Measurements from ENCODE around the gene HBE1. TPM values are rescaled to one million over a fixed set of nuclear protein-coding genes. Genes with fewer than 3 reads are reported as not detected.

The HBE1 gene
- total and polyA plus RNA-seq, 9 donors = 0.38 to 2.2 (median 0.62) TPM; not detected in 5

DNA sequence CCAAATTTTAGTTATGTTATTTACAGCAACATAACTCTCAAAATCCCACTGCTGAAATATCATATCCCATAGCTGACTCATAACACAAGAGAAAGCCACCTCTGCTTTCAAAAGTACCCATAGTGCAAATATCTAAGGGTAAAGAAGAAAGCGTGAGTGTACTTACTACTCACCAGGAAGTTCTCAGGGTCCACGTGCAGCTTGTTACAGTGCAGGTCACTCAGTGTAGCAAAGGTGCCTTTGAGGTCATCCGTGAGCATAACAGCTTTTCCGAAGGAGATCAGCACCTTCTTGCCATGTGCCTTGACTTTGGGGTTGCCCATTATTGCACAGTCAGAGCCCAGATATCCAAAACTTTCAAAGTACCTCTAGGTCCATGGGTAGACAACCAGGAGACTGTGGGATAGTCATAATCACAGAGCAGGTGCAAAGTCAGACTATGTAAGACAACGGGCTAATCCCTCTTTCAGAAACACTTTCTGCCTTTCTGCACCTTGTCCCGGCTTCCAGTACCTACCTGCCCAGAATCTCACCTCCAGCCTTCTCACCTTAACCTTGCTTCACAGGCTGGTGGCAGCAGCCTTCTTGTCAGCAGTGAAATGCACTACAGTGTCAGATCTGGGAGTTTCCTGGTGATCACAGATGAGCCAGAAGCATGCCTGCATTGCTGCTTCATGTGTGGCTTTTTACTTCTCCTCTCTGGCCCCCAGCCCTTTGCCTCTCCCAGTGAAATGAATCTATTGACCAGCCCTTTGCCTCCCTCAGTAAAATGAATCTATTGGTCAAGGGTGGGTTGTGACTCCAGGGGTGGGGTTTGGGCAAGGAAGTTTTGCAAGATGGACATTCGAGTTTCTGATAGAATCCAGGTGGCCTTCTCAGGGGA is 26.6 kb downstream of the HBE1 start:
- TF ChIP-seq EP300 (IDR thresholded peaks at IDR 0.05) = no peak
- TF ChIP-seq, protein P1, sequence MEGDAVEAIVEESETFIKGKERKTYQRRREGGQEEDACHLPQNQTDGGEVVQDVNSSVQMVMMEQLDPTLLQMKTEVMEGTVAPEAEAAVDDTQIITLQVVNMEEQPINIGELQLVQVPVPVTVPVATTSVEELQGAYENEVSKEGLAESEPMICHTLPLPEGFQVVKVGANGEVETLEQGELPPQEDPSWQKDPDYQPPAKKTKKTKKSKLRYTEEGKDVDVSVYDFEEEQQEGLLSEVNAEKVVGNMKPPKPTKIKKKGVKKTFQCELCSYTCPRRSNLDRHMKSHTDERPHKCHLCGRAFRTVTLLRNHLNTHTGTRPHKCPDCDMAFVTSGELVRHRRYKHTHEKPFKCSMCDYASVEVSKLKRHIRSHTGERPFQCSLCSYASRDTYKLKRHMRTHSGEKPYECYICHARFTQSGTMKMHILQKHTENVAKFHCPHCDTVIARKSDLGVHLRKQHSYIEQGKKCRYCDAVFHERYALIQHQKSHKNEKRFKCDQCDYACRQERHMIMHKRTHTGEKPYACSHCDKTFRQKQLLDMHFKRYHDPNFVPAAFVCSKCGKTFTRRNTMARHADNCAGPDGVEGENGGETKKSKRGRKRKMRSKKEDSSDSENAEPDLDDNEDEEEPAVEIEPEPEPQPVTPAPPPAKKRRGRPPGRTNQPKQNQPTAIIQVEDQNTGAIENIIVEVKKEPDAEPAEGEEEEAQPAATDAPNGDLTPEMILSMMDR (IDR thresholded peaks at IDR 0.05) = no peak
- no peak for TF ChIP-seq POLR2A (IDR thresholded peaks at IDR 0.05)
- Histone ChIP-seq H3K36me3 (no peaks in the 10 kb centered on the region), H3K4me1 (ENCODE audit: insufficient read depth) (no peaks in the 10 kb centered on the region), H3K4me3 (no peak overlapping the region), H3K27me3 (no peaks in the 10 kb centered on the region), H3K9me3 (no peaks in the 10 kb centered on the region), H3K27ac (no peak overlapping the region)
- DNase-seq = no peak
- 70 to 77% (median 74%) methylated on average over 7 of the region's 7 CpGs for WGBS, 3 donors
- intact Hi-C loops (cut with DNase I) = no loop called here

DNA sequence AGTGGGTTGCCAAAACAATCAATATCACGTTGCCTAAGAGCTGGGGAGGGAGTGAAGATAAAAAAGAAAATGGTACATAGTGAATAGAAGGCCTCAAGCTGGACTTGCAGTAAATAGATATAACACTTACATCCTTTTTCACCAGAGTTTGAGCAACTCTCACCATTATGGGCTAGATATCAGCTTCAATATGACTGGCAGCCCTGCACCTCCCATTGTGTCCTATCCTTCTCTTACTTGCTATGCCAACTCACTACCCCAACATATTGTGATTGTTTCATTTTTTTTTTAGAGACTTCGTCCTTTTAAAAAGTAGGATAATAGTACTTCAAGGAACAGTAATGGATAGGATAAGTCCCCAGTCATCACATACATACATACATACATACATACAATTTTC is 27.5 kb downstream of the HBE1 start:
- no peak overlapping the region for H3K27ac ChIP-seq
- 44 to 59% (median 53%) methylated on average over 2 of the region's 2 CpGs for WGBS, 3 donors
- TF ChIP-seq, protein P1 (IDR thresholded peaks at IDR 0.05) = no peak
- TF ChIP-seq POLR2A (IDR thresholded peaks at IDR 0.05) = no peak
- no peak for TF ChIP-seq EP300 (IDR thresholded peaks at IDR 0.05)
- intact Hi-C loops (cut with DNase I) = no loop called here
- H3K9me3 ChIP-seq = no peaks in the 10 kb centered on the region
- H3K27me3 ChIP-seq = no peaks in the 10 kb centered on the region
- no peak overlapping the region for H3K4me3 ChIP-seq
- H3K36me3 ChIP-seq = no peaks in the 10 kb centered on the region
- DNase-seq = no peak
- H3K4me1 ChIP-seq (ENCODE audit: insufficient read depth) = no peaks in the 10 kb centered on the region

DNA sequence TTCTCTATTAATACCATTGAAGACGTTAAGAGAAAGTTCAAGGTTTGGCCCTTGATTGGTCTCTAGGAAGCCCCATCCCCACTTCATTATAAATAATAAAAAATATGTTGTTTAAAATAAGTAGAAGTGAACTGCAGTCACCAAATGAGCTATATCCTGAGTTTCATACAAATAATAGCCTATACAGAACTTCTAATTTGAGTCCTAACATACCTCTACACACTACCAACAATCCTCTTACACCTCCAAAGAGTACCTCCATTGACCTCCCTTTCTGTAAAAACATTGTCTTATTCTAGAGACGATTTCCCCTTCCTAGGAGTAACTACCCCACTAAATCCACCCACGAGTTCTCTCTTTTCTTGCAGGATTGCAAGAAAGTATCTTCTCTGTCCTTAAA is 28.3 kb downstream of the HBE1 start:
- 49 to 57% (median 50%) methylated on average over 3 of the region's 3 CpGs for WGBS, 3 donors
- H3K27me3 ChIP-seq = no peaks in the 10 kb centered on the region

DNA sequence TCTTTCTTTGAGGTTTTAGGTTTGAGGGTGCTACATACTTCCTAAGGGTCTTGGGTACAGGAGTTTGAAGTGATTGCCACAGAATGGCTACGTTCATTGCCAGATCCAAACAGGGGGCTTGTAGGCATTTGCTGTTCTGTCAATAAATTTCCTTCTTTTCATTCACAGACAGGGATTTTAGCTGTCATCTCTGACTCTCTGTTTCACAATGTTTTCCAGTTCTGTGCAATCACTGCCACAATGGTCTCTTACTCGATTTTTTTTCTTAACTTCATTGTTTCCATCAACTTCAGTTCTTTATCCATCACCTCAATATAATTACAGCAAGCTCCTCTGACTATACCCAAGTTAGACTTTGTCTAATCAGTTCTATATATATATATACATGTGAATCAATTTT is 29.3 kb downstream of the HBE1 start:
- intact Hi-C loops (cut with DNase I) = no loop called here

More for the DNA sequence above, 28.3 kb downstream of the HBE1 start:
- Histone ChIP-seq H3K9me3 (no peaks in the 10 kb centered on the region), H3K27ac (no peak overlapping the region), H3K4me3 (no peak overlapping the region), H3K36me3 (no peaks in the 10 kb centered on the region), H3K4me1 (ENCODE audit: insufficient read depth) (no peaks in the 10 kb centered on the region)
- TF ChIP-seq, protein P1 (IDR thresholded peaks at IDR 0.05) = no peak
- no peak for TF ChIP-seq POLR2A (IDR thresholded peaks at IDR 0.05)
- TF ChIP-seq EP300 (IDR thresholded peaks at IDR 0.05) = no peak
- intact Hi-C loops (cut with DNase I) = no loop called here
- DNase-seq = no peak

More for the DNA sequence above, 29.3 kb downstream of the HBE1 start:
- Histone ChIP-seq H3K27ac (no peak overlapping the region), H3K4me3 (no peak overlapping the region), H3K36me3 (no peaks in the 10 kb centered on the region), H3K4me1 (ENCODE audit: insufficient read depth) (no peaks in the 10 kb centered on the region), H3K27me3 (no peaks in the 10 kb centered on the region), H3K9me3 (no peaks in the 10 kb centered on the region)
- WGBS, 3 donors = 66 to 85% (median 81%) methylated on average over 2 of the region's 2 CpGs
- TF ChIP-seq, protein P1 (IDR thresholded peaks at IDR 0.05) = no peak
- no peak for TF ChIP-seq EP300 (IDR thresholded peaks at IDR 0.05)
- no peak for TF ChIP-seq POLR2A (IDR thresholded peaks at IDR 0.05)
- no peak for DNase-seq
